Stimulated activated CD8-positive, alpha-beta memory T cell treated with anti-CD3 and anti-CD28 coated beads, Interleukin-4, amount 100 ng/mL, for 24 hours (primary cell): ENCODE results near the gene CTBP2.

Experiments
- DNase-seq: peaks from one replicate; pipeline ENCODE4 v3.0.0-alpha.2; 2020; ENCODE audit warnings: low read depth

CTBP2 gene

DNA sequence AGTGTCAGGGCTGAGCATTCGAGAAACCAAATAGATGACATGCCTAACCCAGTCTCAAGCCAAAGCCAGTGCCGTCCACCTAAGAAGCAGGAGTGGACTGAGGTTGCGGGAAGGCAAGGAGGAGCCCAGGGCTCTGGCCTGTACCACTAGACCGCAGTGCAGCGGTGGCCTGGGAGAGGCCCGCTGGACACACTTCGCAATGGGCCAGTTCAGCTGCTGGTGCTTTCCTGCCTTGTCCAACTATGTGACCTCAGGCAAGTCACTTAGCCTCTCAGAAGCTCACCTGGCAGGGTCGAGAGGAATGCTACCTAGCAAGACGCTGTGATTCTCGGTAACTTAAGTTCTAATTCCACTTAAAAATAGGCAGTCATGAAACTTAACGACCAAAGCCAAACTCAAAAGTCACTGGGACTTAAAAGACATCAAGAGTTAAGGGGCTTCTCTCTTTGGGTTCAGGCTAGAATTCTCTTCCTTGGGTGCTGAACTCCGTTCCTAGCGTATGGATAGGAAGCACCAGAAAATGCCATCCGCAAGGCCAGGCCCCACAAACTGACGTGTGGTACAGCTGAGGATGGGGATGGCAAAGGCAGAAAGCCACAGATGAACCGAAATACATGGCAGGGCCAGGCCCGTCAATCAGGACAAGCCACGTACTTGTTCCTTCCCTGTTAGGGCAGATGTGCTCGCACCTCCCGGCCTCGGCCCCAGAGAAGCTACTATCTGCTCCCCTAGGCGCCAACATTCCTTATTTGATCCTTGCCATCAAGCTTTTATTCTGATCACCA is 34.2 kb downstream of the CTBP2 start:
- no peak for DNase-seq

DNA sequence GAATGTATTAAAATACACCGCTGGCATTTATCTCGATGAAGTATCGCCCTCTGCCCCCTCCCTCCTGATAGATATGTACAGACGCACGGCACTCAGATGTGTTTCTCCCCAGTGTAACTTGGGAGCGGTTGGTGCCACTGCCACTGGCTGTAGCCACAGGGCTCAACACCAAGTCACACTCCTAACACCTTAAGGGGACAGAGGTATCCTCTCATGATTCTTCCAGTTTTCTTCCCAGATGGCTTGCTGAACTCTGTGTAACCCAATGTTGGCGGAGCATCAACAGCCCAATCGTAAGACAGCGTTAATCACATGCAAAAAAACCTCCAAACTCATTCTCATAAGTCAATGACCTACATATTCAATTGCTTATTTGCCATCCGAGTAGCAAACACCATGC is 35.5 kb downstream of the CTBP2 start:
- no peak for DNase-seq

DNA sequence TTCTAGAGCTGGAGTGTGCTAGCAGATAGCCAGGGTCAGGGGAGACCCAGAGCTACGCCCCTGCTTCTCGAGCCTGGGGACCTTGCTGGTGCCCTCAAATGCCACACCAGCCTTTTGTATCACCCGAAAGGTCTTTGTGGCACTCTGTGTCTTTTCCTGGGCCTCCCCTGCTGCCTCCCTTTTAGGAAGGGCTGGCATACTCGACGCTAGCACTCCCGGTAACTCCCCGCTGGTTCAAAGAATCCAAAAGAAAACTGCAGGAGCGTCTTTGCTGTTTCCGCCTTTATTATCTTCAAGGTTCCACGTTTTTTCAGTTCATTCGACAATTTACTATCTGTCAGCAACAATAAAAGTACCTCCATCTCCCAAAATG is 36.3 kb downstream of the CTBP2 start:
- no peak for DNase-seq

DNA sequence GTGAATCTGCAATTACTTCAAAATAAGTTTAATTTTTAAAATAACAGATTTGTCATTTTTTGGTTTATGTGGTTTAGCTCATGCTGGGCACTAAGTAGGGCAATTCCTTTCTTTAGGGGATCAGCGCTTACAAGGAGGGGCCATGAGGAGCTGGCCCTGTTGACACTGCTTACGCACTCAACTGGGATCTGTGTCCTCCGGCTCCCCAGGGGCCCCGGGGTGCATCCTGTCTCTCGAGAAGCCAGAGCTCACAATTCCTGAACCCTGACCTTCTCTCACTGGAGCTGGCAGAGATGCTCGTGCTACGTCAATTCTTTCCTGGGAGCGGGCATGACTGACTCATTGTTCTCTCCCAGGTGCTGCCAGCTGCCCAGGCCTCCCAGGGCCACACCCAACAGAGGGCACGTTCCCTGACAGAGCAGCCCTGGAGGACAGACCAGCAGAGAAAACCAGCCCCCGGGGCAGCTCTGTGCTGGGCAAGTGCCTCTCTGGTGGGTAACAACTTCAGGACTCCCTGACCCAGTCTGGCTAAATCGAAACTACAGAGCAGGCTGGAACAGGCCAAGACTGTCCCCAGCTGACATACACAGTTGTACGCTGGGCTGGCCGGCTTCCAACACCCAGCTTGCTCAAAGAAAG is 36.8 kb downstream of the CTBP2 start:
- DNase-seq: no peak

DNA sequence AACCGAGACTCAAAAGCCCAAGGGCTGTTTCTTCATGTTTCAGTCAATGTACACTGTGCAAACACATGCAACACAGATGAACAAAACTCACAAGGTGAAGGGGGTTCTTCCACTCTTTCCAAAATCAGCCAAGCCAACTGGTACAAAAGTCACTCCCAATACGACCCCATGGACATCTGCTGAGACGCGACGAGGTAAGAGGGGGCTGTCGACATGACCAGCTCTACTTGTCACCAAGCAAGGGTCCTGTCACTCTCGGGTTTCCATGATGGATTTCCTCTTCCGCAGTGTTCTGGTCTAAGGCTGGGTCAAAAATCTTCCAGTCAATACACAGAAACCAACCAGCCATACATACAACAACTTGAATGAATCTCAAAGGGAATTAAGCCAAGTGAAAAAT is 37.8 kb downstream of the CTBP2 start:
- DNase-seq: no peak

DNA sequence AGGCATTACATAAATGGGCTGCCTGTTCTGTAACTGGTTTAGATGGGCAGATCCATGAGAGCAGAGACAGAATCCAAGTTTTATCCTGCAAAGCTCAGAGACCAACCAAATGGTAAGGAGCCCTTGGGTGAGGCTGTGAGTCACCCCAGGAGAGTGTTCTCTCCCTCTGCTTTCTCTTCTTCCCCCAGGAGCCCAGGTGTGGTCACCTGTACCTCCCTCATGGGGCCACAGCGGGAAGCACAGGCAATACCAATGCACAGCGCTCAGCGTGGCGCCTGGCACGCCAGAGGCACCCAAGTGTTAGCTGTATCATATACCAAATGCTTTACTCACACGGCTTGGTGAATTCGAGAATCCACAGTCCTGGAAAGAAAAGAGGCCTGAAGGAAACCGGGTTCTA is 39.4 kb downstream of the CTBP2 start:
- DNase-seq: no peak

DNA sequence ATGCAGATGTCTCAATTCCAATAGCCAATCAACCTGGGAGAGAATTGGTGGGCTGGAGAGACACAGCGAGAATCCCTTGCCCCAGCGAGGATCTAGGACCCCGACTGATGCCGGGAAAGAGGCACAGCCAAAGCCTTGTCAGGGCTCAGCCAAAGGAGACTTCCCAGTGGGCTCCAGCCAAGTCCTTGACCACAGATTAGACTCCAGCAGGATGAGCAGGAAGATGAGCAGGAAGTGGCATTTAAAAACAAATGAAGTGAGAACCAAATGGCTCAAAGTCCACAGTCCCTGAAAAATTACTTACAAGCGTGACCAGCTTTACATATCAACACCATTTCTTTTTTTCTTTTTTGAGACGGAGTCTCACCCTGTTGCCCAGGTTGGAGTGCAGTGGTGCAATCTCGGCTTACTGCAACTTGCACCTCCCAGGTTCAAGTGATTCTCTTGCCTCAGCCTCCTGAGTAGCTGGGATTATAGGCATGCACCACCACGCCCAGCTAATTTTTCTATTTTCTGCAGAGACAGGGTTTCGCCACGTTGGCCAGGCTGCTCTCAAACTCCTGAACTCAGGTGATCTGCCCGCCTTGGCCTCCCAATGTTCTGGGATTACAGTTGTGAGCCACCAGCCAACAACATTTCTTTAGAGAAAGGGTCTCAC is 40.2 kb downstream of the CTBP2 start:
- DNase-seq: no peak

DNA sequence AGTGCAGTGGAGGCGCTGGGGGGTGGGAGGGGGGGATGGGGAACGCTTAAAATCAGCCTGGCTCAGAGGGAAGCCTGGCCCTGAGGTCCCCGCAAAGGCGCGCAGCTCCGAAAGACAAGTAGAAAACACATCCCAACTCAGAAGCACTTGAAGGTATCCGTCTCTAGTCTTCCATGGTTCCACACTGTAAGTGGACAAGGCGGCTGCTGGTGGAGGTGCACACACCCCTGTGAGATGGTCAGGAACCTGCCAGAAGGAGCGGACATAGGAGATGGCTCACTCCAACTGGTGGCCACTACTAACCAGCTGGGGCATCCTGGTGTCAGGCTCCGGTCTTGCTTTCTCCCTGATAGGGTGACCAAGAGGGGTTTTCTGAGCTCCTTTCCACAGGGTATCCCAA is 41.7 kb downstream of the CTBP2 start:
- DNase-seq: no peak

DNA sequence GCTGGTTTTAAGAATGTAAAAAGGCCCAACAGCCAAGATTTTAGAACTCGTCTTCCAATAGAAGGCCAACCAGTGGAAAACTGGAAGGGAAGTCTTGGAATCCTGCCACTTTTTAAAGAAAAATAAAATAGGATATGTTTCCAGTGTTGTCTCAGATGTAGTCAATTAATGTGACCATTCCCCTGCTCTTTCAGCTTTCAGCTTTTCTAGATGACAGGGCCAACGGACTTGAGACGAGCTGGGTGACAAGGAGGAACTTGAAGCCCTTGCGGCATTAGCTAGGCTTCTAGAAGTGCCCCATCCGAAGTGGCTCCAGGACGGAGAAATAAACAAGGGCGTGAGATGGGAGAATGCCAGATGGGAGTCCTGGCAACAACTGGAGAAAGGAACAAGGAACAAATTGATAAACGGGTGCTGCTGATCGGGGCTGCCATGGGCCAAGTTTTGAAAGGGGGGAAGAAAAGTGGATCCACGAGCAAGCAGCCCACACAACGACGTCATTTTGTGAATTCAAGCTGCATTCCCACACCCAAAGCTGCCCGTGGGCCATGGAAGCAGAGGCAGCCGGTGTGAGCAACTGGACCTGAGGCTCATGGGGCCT is 42.3 kb downstream of the CTBP2 start:
- no peak for DNase-seq

DNA sequence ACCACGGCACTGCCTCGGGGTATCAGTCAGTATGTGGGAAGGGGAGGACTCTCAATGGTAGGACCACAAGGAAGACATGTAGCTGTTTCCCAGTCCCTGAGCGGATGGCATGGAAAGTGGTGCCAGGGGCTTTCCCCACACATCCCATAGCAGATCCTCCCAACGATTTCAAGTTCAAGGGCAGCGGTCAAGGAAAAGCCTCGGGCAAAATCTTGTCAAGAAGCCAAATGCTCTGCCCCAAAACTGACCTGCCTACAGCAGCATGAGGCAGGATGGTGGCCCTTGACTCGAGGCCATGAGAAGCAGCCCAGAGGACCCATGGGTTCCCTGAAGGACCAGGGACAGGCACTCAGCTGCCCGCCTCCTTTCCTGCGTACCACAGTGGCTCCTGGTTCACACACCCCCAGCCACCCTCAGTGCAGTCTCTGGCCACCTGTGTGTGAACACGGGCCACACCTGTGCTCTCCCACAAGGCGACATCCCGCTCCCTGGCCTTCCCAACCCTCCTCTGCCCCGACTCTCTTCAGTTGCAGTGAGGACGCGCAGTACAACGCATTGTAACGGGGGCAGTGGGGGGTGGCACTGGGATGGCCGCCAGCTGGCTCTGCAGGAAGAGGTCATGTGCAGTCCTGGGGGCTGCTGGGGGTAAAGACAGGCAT is 43.6 kb downstream of the CTBP2 start:
- DNase-seq: no peak

DNA sequence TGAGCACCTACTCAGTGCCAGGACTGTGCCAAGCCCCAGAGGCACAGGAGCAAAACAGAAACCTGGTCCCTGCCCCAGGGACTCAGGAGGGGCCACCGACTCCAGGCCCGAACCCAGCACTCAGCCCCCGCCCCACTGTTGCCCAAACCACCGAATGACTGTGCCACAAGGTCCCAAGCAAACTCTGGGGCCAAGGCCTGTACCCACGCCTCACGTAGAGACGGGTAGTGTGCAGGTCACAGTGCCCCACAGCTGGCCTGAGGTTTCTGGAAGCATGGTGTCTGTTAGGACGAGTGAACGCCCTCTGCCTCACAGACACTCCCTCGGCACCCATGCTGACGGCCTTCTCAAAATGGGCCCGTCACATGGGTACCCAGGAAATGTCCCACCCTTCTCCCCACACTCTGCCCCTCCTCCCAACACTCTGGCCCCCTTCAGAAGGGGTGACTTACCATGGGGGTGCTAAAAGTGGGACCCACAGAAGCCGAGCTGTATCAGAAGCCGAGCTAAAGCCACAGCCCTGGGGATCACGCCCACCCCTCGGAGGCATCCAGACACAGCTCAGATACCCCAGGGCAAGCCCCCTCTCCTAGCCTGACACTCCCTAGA is 44.2 kb downstream of the CTBP2 start:
- DNase-seq: no peak

DNA sequence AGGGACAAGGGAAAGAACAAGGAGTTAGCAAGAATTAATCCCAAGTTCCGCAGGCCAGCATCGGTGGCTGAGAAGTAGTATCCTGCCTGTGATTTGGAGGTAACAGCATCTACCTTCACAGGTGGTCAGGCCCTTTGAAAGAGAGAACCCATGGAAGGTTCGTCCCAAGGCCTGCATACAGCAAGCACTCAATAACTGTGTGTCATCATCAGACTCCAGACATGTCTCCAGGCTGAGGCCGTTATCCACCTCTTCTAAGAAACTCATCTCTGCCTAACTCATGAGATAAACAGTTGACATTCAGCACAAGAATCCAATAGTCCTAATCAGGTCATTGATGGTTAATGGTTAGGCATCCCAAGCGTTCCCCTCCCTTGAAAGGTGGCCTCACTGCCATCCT is 45.0 kb downstream of the CTBP2 start:
- no peak for DNase-seq

DNA sequence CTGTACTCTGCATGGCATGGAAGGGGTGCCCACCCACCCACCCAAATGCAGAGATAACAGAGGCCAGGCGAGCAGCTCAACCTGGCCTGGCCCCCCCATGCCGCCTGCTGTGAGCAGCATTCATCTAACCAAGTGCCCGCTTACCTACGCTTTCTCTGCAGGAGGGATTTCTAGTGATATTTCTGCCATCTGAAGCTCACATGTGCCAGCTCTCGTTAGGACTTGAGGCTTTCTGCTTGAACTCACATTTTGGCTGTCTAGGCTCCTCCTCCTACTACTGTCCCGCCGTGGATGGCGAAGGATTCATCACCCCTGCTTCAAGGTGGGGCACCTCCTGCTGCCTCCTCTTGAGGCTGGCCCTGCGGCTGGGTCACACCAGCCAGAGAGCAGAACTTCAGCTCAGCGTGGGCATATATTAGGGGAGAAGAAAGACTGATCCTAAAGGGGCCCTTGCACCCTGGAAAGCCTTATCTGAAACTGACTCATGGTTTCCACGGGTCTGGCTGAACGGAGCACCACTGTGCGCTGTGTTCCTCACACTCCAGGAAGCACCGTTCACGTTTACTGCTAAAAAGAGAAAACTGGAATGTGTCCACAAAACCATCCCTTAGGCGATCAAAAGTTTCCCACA is 45.5 kb downstream of the CTBP2 start:
- DNase-seq: no peak

DNA sequence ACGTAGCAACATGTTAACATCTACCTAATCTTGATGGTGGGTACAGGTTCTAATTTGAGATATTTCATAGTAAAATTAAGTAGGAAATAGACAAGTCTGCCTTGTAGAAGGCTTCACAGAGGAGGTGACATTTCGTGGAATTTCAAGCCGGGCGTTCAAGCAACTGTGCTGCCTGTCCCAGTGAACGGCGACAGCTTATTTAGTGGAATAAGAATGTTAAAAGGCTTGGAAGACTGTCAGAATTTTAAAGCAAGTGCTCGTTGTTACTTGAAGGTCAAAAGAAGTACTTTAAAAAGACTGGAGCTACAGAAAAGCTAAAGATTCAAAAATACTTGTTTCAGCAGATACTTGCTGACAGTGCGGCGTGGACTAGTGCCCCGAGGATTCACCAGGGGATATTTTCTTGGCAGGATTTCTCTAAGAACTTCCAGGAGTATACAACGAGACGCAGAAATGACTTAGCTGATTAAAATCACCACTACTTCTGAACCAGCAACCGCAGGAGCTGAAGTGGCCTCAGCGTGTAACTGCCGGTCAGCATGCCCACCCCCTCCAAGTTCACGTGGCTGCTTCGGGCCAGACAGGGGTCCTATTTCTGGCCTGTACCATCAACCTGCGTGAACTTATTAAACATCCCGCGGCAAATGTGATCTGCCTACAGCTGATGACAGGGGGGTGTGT is 46.5 kb downstream of the CTBP2 start:
- no peak for DNase-seq

DNA sequence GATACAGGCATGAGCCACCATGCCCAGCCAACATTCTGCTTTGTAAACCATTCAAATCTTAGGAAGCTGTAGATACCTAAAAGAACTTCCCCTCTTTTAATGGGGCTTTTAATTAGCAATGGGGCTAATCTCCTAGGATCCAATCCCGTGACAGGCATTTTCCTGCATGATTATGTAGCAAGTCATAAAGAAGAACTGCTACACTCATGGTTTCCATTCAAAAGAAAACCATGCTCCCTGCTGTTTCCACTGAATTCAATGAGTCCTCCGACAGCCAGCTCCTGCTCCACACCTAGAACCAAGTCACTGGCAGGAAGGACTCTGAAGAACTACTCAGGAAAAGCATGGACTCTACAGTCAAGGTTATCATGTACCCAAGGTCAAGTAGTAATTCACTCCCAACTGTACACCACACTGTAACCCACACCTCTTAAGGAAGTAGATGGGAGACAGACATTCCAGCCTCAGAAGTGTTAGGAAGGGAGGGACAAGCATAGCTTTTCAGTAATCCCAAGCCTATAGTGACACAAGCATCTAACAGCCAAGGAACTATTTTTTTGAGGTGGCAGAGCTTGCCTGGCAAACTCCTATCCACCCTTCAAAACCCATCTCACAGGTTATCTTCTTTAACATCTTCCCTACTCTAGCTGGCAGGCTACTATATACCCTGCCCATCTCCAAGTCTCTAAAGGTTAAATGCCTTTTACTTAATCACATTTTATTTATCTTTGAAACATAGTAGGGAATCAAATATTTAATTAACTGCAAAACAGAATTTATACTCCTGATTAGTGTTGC is 47.5 kb downstream of the CTBP2 start:
- no peak for DNase-seq

DNA sequence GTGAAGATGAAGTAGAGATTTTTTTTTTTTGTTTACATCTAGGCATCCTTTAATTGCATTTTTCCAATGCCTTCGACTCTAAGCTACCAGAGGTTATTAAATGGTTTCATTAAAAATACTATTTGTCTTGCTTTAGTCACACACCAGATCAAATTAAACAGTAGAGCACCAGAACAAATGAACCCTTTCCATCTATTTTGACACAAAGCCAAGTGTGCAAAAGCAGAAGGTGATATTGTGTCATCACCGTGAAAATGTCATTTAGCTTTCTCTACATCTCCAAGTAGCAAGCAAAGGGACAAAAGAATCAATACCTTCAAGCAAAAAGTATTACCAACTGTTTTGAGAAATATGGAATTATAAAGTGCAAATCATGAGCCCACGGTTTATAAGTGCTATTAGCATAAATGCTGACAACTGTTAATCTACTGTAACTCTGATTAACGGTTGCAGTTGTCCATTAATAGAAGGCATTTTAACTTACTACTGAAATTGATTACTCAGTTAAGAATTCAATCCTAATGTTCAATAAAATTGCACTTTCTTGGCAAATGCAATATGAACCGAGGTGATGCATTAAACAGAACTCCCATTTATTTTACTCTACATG is 49.1 kb downstream of the CTBP2 start:
- no peak for DNase-seq

DNA sequence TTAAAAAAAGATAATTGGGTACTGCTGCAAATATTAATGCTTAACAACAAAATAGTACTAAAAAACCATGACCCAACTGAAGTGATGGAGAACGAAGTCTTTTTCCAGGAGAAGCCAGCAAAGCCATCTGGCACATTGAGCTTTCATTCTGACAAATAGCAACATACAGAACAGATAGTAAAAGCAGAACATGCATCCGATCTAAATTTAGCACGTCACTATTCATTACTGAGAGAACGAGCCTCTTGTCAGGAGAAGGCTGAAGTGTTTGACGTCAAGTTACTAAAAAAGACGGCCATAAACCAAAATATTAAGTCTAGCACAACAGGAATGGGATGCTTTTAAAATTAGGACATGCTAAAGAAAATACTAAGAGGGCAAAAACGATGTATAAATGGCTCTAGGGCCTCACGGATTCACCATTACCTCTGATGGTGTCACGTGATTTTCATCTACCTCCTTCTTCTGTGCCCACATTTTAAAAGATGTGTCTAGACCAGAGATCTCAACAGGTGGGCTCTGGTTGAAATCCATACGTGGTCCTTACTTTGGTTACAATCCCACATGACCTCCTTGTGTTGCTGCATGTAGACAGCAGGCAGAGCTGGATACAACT is 52.3 kb downstream of the CTBP2 start:
- no peak for DNase-seq

DNA sequence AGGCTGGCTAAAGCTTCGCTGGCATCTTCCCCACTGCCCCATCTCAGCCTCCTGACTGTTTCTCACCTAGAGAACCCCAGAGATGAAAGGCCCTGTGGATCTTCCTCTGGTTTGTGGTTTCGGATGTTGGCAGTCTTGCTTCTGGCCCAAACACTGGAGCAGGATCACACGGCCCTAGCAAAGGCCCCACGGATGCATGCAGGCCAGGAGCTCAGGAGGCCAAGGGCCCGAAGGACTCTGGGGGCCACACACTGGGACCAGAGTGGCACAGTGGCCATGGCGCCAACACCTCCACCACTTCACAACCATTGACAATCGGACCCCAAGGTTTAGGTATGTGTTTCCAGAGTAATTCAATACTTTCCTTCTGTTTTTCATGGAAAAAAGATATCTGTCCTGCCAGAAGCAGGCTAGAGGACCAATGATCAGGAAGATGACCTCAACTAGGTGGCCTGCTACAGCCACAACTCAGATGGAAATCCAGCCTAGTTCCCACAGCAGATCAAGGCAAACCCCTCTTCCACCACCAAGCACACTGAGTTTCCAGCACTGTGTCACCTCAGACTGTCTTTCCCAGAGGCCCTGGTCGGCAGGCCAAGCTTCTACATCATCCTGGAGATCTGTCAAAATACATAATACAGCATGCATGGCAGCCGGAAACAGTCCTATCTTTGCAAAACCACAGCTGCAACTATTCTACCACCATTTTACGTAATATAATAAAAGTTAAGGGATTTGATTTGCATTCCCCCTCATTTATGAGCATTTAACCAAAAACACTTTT is 53.0 kb downstream of the CTBP2 start:
- no peak for DNase-seq

DNA sequence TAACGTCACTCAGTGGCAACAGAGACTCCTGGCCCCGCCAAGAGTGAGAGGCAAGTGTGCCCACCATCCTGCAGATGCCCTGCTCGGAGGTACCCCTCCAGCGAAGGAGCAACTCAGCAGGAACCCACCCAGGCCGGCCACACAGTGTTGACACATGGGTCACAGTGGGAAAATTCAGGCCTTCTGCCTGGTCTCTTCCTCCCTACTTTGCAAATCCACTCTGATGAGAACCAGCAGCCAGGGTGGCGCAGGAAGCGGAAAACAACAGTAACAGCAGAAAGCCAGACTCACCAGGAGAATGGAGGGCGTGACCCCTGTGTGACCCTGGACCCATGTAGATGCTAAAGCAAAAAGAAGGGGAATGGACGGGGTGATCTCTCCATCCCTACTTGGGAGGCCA is 53.8 kb downstream of the CTBP2 start:
- no peak for DNase-seq
